GM19351 (cell line): Measurements from ENCODE around the gene LCNL1.

Experiments
- ATAC-seq: cut with Tn5 transposase; IDR thresholded peaks from one replicate; pipeline ENCODE4 v1.9.1; 2021; ENCODE audit warnings: mild to moderate bottlenecking, moderate library complexity; ENCODE audit not compliant: unreplicated experiment

Gene LCNL1

GRCh38 chr9:136973618-136974617, 8.9 kb upstream of the LCNL1 start:
- ATAC-seq: no peak

- ATAC-seq: no peak
Measured at GRCh38 chr9:136974817-136975535, 7.8 kb upstream of the LCNL1 start.

GRCh38 chr9:136975644-136976043, 7.1 kb upstream of the LCNL1 start:
- ATAC-seq: no peak

GRCh38 chr9:136977223-136977622, 5.6 kb upstream of the LCNL1 start, which contains the start of gene PTGDS:
Gene PTGDS, plus strand, starts transcription at chr9:136977504. Its CDS starts 75 bp downstream, at chr9:136977579.
- ATAC-seq: no peak

- ATAC-seq: no peak
Measured at GRCh38 chr9:136977649-136978072, 5.1 kb upstream of the LCNL1 start.

- ATAC-seq: no peak
Measured at GRCh38 chr9:136978073-136978864, 4.5 kb upstream of the LCNL1 start.

- ATAC-seq: no peak
Measured at GRCh38 chr9:136978865-136979544, 3.8 kb upstream of the LCNL1 start.

GRCh38 chr9:136979769-136980587, 2.8 kb upstream of the LCNL1 start:
- no peak for ATAC-seq

- no peak for ATAC-seq
Measured at GRCh38 chr9:136980669-136981478, 1.9 kb upstream of the LCNL1 start.

GRCh38 chr9:136981588-136982231, 1.1 kb upstream of the LCNL1 start:
- no peak for ATAC-seq

- no peak for ATAC-seq
Measured at GRCh38 chr9:136983167-136983566, 374 bp downstream of the LCNL1 start.

GRCh38 chr9:136983656-136984314, 992 bp downstream of the LCNL1 start:
- ATAC-seq: no peak

GRCh38 chr9:136984464-136985026, 1.8 kb downstream of the LCNL1 start:
- no peak for ATAC-seq

GRCh38 chr9:136985027-136985602, 2.3 kb downstream of the LCNL1 start:
- ATAC-seq: no peak

- ATAC-seq: no peak
Measured at GRCh38 chr9:136985853-136986252, 3.1 kb downstream of the LCNL1 start.

GRCh38 chr9:136988872-136989271, 6.1 kb downstream of the LCNL1 start:
- no peak for ATAC-seq
